Measurements from ENCODE around the gene TEKT4.

GRCh38 chr2:94871226-94872087 is at the start of gene TEKT4:
- TF ChIP-seq EZH2 (IDR thresholded peaks at IDR 0.05; ENCODE audit: insufficient read depth, poor library complexity, severe bottlenecking) = no peak
- no peak for TF ChIP-seq EZH2phosphoT487 (IDR thresholded peaks at IDR 0.05; ENCODE audit: insufficient read depth, low read depth)

Measured in GM23248 (cell line).